GM18951 (cell line): ENCODE measurements around the gene NPTX1.

Source experiments
- POLR2A ChIP-seq: IDR thresholded peaks from 4 replicates; pipeline ENCODE4 v1.6.1; 2011; ENCODE audit warnings: mild to moderate bottlenecking; ENCODE audit not compliant: insufficient read length, insufficient read depth; ENCODE audit errors: extremely low read depth
- in situ Hi-C: fragments of 300-500 bp; cut with MboI; formaldehyde crosslinking; loops from one replicate; pipeline ENCODE4 v1.12.0; 2022; ENCODE audit warnings: low sequenced_read_pairs, mixed read lengths, inconsistent platforms; ENCODE audit not compliant: unreplicated experiment

Gene NPTX1

GRCh38 chr17:80445726-80446110, 30.7 kb downstream of the NPTX1 start:
- in situ Hi-C loops = no loop called here
- no peak for TF ChIP-seq POLR2A

GRCh38 chr17:80445007-80445725, 31.2 kb downstream of the NPTX1 start:
- in situ Hi-C loops = no loop called here
- TF ChIP-seq POLR2A = no peak

GRCh38 chr17:80444644-80444979, 31.8 kb downstream of the NPTX1 start:
- no peak for TF ChIP-seq POLR2A
- in situ Hi-C loops = no loop called here

- no peak for TF ChIP-seq POLR2A
- in situ Hi-C loops = no loop called here
Observed at GRCh38 chr17:80443916-80444643, 32.3 kb downstream of the NPTX1 start.

- no peak for TF ChIP-seq POLR2A
- in situ Hi-C loops = no loop called here
Observed at GRCh38 chr17:80443498-80443897, 32.9 kb downstream of the NPTX1 start.

- in situ Hi-C loops = no loop called here
- no peak for TF ChIP-seq POLR2A
Observed at GRCh38 chr17:80442764-80443163, 33.6 kb downstream of the NPTX1 start.

- TF ChIP-seq POLR2A = no peak
Observed at GRCh38 chr17:80442323-80442659, 34.1 kb downstream of the NPTX1 start.

GRCh38 chr17:80441598-80442322, 34.6 kb downstream of the NPTX1 start:
- TF ChIP-seq POLR2A = no peak
- in situ Hi-C loops = no loop called here

More at GRCh38 chr17:80442323-80442659, 34.1 kb downstream of the NPTX1 start:
- in situ Hi-C loops = no loop called here

- TF ChIP-seq POLR2A = no peak
- in situ Hi-C loops = no loop called here
Observed at GRCh38 chr17:80441133-80441578, 35.3 kb downstream of the NPTX1 start.

- in situ Hi-C loops = loop anchor here (10.0 kb wide), 1 partner anchor 425 kb away; no protein-coding TSS in a partner anchor
- no peak for TF ChIP-seq POLR2A
Observed at GRCh38 chr17:80439499-80439898, 36.9 kb downstream of the NPTX1 start.

GRCh38 chr17:80438806-80439205, 37.6 kb downstream of the NPTX1 start:
- in situ Hi-C loops = loop anchor here (10.0 kb wide), 1 partner anchor 426 kb away; no protein-coding TSS in a partner anchor
- TF ChIP-seq POLR2A = no peak

- TF ChIP-seq POLR2A = no peak
- in situ Hi-C loops = loop anchor here (10.0 kb wide), 1 partner anchor 427 kb away; no protein-coding TSS in a partner anchor
Observed at GRCh38 chr17:80437532-80437931, 38.9 kb downstream of the NPTX1 start.

- no peak for TF ChIP-seq POLR2A
- in situ Hi-C loops = loop anchor here (5.0 to 10.0 kb wide), 2 partner anchors 431 to 538 kb away; no protein-coding TSS in a partner anchor
Observed at GRCh38 chr17:80433916-80434666, 42.3 kb downstream of the NPTX1 start.
